Measurements from ENCODE around the gene RPS28. TPM values are rescaled to one million over a fixed set of nuclear protein-coding genes. Genes with fewer than 3 reads are reported as not detected.

Gene RPS28
- total and polyA plus RNA-seq, 3 donors from 2014 or later: 221 to 505 (median 398) TPM

- Histone ChIP-seq H3K4me1 (peaks cover 18% of the 10 kb centered on the region), H3K36me3 (ENCODE audit: low read depth, missing control alignments) (no peaks in the 10 kb centered on the region), H3K27ac (no peak overlapping the region), H3K4me3 (no peak overlapping the region), H3K9me3 (no peaks in the 10 kb centered on the region), H3K27me3 (no peaks in the 10 kb centered on the region)
- 54 to 70% methylated on average over 7 of the region's 7 CpGs for WGBS, 2 donors
- DNase-seq: no peak
- TF ChIP-seq CTCF (IDR thresholded peaks at IDR 0.05): no peak
- no peak for TF ChIP-seq POLR2A (IDR thresholded peaks at IDR 0.05)
- intact Hi-C loops (cut with DNase I; ENCODE audit: low total_unique reads): no loop called here
Measured at GRCh38 chr19:8322638-8322997, 1.3 kb downstream of the RPS28 start.

GRCh38 chr19:8323781-8324185 is 2.5 kb downstream of the RPS28 start:
- TF ChIP-seq POLR2A (IDR thresholded peaks at IDR 0.05) (no peak), CTCF (IDR thresholded peaks at IDR 0.05) (no peak)
- H3K27me3 ChIP-seq: no peaks in the 10 kb centered on the region
- intact Hi-C loops (cut with DNase I; ENCODE audit: low total_unique reads): no loop called here
- DNase-seq: no peak
- no peak overlapping the region for H3K27ac ChIP-seq
- no peak overlapping the region for H3K4me3 ChIP-seq
- peaks cover 18% of the 10 kb centered on the region for H3K4me1 ChIP-seq
- no peaks in the 10 kb centered on the region for H3K36me3 ChIP-seq (ENCODE audit: low read depth, missing control alignments)
- 88 to 100% methylated on average over 1 of the region's 1 CpG for WGBS, 2 donors
- no peaks in the 10 kb centered on the region for H3K9me3 ChIP-seq

- H3K27ac ChIP-seq: no peak overlapping the region
Measured at GRCh38 chr19:8324186-8325050, 3.1 kb downstream of the RPS28 start.

GRCh38 chr19:8325454-8325853 is 4.2 kb downstream of the RPS28 start:
- DNase-seq: no peak
- H3K36me3 ChIP-seq (ENCODE audit: low read depth, missing control alignments): no peaks in the 10 kb centered on the region
- H3K4me3 ChIP-seq: no peak overlapping the region
- no peak overlapping the region for H3K27ac ChIP-seq
- peaks cover 12% of the 10 kb centered on the region for H3K4me1 ChIP-seq
- intact Hi-C loops (cut with DNase I; ENCODE audit: low total_unique reads): no loop called here
- TF ChIP-seq CTCF (IDR thresholded peaks at IDR 0.05): no peak
- no peak for TF ChIP-seq POLR2A (IDR thresholded peaks at IDR 0.05)
- no peaks in the 10 kb centered on the region for H3K9me3 ChIP-seq
- 94 to 97% methylated on average over 3 of the region's 3 CpGs for WGBS, 2 donors
- no peaks in the 10 kb centered on the region for H3K27me3 ChIP-seq

More at GRCh38 chr19:8324186-8325050, 3.1 kb downstream of the RPS28 start:
- DNase-seq: no peak
- TF ChIP-seq CTCF (IDR thresholded peaks at IDR 0.05): no peak
- TF ChIP-seq POLR2A (IDR thresholded peaks at IDR 0.05): no peak
- intact Hi-C loops (cut with DNase I; ENCODE audit: low total_unique reads): no loop called here
- no peak overlapping the region for H3K4me3 ChIP-seq
- WGBS, 2 donors: 80 to 83% methylated on average over 6 to 17 of the region's 17 CpGs
- peaks cover 18% of the 10 kb centered on the region for H3K4me1 ChIP-seq
- no peaks in the 10 kb centered on the region for H3K36me3 ChIP-seq (ENCODE audit: low read depth, missing control alignments)
- no peaks in the 10 kb centered on the region for H3K9me3 ChIP-seq
- no peaks in the 10 kb centered on the region for H3K27me3 ChIP-seq

- no peak for DNase-seq
- Histone ChIP-seq H3K27me3 (no peaks in the 10 kb centered on the region), H3K4me1 (peaks cover 10% of the 10 kb centered on the region), H3K9me3 (no peaks in the 10 kb centered on the region), H3K27ac (no peak overlapping the region), H3K36me3 (ENCODE audit: low read depth, missing control alignments) (no peaks in the 10 kb centered on the region), H3K4me3 (no peak overlapping the region)
- TF ChIP-seq POLR2A (IDR thresholded peaks at IDR 0.05) (no peak), CTCF (IDR thresholded peaks at IDR 0.05) (no peak)
- intact Hi-C loops (cut with DNase I; ENCODE audit: low total_unique reads): no loop called here
- 82 to 94% methylated on average over 3 of the region's 3 CpGs for WGBS, 2 donors
Measured at GRCh38 chr19:8329996-8330395, 8.7 kb downstream of the RPS28 start.
